ENCODE data around the gene ELK4.

The ELK4 gene

DNA sequence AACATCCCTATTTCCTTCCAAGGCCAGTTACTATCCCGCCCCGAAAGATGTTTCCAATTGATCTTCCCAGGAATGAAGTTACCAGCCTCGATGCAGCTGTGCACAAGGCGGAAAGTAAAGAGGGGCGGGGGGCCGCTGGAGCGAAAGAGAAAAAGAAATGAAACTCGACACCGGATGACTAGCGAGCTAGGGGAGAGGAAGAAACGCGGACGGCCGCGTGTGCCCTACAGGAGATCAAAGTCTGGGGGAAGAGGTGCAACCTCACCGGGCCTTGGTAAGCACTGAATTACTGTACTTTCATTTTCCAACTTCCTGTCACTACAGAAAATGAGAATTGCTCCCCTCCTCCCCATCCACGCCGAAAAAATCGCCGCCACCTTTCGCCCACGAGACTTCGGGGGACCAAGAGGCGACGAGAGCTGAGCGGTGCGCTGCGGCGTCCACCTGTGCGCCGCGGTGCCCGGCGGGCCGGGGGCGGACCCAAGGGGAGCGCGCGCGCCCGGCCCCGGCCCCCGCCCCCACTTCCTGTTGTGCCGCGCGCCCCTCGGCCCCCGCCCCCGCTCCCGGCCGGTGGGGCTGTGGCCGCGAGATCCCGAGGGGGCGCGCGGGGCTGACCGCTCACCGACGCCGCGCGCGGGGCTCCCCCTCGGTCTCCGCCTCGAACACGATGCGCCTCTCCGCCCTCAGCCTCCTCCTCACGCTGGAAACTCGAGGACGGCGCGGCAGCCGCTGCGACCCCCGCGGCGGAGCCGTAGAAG is 622 bp downstream of the ELK4 start:
- Mint-ChIP-seq H3K4me3 (peak overlapping the region; percentile 87), H3K4me1 (peaks cover 46% of the 10 kb centered on the region), H3K36me3 (ENCODE audit: insufficient read depth) (peaks cover 25% of the 10 kb centered on the region), H3K27ac (ENCODE audit: low read depth) (peak overlapping the region; percentile 88), H3K9me3 (no peaks in the 10 kb centered on the region), H3K27me3 (no peaks in the 10 kb centered on the region)
- ATAC-seq (replicated peaks; ENCODE audit: extremely low read depth, poor library complexity, severe bottlenecking) = peak; percentile 80
- DNase-seq (ENCODE audit: low spot score in 2 of 2) = peak; percentile 61 to 85

DNA sequence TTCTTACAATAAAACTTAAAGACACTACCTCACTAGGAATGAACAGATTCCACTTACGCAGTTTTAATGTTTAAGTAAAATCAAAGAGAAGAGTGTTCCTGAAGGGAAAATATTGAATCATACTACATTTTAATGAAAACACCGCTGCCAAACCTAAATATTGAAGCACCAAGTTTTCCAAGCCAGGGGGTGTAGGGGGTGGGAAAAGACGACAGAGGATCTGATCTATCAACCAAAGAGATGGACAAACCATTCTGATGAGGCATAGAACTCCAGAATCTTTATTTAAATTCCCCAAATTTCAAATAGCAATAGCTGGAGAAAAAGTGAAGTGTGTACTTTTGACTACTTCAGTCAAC is 1.2 kb downstream of the ELK4 start:
- DNase-seq (ENCODE audit: low spot score in 2 of 2) = no peak

DNA sequence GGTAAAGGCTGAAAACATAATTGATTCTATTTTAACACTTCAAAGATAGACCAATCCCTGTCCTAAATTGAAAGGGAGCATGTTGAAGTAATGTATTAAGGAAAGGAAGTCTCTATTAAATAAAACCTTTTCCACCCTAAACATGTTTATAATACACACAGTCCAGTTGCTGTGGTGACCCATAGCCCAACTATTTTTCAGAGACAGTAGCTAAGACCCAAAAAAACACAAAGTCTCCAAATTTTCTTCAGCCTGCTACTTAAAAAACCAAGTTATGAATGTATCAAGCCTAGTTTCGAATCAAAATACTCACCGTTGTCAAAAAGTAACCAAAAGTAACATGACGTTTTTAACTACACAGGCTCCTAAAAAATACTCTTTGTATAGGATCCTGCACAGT is 1.6 kb downstream of the ELK4 start:
- Mint-ChIP-seq H3K27ac (ENCODE audit: low read depth) (peak overlapping the region; percentile 88), H3K36me3 (ENCODE audit: insufficient read depth) (peaks cover 31% of the 10 kb centered on the region), H3K27me3 (no peaks in the 10 kb centered on the region), H3K9me3 (no peaks in the 10 kb centered on the region), H3K4me3 (peak overlapping the region; percentile 87), H3K4me1 (peaks cover 54% of the 10 kb centered on the region)
- no peak for ATAC-seq (replicated peaks; ENCODE audit: extremely low read depth, poor library complexity, severe bottlenecking)
- no peak for DNase-seq (ENCODE audit: low spot score in 2 of 2)

More for the DNA sequence above, 1.2 kb downstream of the ELK4 start:
- ATAC-seq (replicated peaks; ENCODE audit: extremely low read depth, poor library complexity, severe bottlenecking) = no peak
- Mint-ChIP-seq H3K27ac (ENCODE audit: low read depth) (peak overlapping the region; percentile 88), H3K4me3 (peak overlapping the region; percentile 87), H3K4me1 (peaks cover 51% of the 10 kb centered on the region), H3K9me3 (no peaks in the 10 kb centered on the region), H3K27me3 (no peaks in the 10 kb centered on the region), H3K36me3 (ENCODE audit: insufficient read depth) (peaks cover 29% of the 10 kb centered on the region)

DNA sequence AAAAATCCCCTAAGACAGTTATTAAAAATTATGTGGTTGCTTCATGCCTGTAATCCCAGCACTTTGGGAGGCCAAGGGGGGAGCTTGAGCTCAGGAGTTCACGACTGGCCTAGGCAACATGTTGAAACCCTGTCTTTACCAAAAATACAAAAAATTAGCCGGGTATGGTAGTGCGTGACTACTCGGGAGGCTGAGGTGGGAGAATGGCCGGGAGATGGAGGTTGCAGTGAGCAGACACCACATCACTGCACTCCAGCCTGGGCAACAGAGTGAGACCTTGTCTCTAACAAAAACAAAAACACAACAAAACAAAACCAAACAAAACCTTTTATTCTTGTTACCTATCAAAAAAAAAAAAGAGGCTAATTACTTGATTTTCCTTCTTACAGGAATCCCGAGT is 2.1 kb downstream of the ELK4 start:
- peaks cover 32% of the 10 kb centered on the region for H3K36me3 Mint-ChIP-seq (ENCODE audit: insufficient read depth)
- peaks cover 59% of the 10 kb centered on the region for H3K4me1 Mint-ChIP-seq
- ATAC-seq (replicated peaks; ENCODE audit: extremely low read depth, poor library complexity, severe bottlenecking) (no peak), DNase-seq (ENCODE audit: low spot score in 2 of 2) (no peak)
- H3K4me3 Mint-ChIP-seq = peak overlapping the region; percentile 87
- H3K27me3 Mint-ChIP-seq = no peaks in the 10 kb centered on the region
- no peaks in the 10 kb centered on the region for H3K9me3 Mint-ChIP-seq
- peak overlapping the region; percentile 88 for H3K27ac Mint-ChIP-seq (ENCODE audit: low read depth)

DNA sequence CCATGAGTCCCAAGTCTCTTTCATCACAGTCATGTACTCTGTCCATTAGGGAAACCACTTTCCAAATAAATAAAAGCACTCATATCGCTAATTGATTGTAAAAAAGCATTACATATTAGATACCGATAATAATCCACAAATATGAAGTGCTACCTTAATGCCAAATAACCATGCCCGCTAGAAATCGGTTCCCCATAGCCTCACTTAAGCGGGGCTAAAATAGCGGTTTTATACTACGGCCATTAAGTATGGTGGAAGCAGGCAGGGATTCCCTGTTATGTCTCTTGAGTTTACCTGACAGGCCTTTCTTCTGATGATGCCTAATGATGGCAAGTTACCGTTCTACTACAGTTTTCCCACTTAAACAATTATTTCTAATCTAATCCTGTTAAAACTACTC is 3.9 kb downstream of the ELK4 start:
- no peaks in the 10 kb centered on the region for H3K9me3 Mint-ChIP-seq
- H3K4me1 Mint-ChIP-seq = peaks cover 69% of the 10 kb centered on the region
- no peak overlapping the region for H3K27ac Mint-ChIP-seq (ENCODE audit: low read depth)
- H3K27me3 Mint-ChIP-seq = no peaks in the 10 kb centered on the region
- no peak for DNase-seq (ENCODE audit: low spot score in 2 of 2)
- H3K36me3 Mint-ChIP-seq (ENCODE audit: insufficient read depth) = peaks cover 41% of the 10 kb centered on the region
- no peak for ATAC-seq (replicated peaks; ENCODE audit: extremely low read depth, poor library complexity, severe bottlenecking)
- H3K4me3 Mint-ChIP-seq = no peak overlapping the region

DNA sequence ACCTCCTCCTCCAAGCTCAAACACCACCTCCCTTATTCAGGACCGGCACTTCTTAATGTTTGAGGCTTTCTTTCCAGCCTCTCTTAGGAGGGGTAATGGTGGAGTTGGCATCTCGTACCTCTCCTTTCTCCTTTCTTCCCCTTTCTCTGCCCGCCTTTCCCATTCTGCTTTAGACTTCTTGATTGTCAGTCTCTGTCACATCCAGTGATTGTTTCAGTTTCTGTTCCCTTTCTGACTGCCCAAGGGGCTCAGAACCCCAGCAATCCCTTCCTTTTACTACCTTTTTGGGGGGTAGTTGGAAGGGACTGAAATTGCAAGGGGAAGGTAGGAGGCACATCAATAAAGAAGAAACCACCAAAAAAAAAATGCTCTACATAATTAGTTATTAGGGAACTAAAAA is 5.6 kb downstream of the ELK4 start:
- H3K36me3 Mint-ChIP-seq (ENCODE audit: insufficient read depth) = peaks cover 46% of the 10 kb centered on the region
- ATAC-seq (replicated peaks; ENCODE audit: extremely low read depth, poor library complexity, severe bottlenecking) (no peak), DNase-seq (ENCODE audit: low spot score in 2 of 2) (no peak)
- no peaks in the 10 kb centered on the region for H3K9me3 Mint-ChIP-seq
- no peak overlapping the region for H3K4me3 Mint-ChIP-seq
- H3K27ac Mint-ChIP-seq (ENCODE audit: low read depth) = peak overlapping the region; percentile 44
- H3K4me1 Mint-ChIP-seq = peaks cover 69% of the 10 kb centered on the region
- H3K27me3 Mint-ChIP-seq = no peaks in the 10 kb centered on the region

DNA sequence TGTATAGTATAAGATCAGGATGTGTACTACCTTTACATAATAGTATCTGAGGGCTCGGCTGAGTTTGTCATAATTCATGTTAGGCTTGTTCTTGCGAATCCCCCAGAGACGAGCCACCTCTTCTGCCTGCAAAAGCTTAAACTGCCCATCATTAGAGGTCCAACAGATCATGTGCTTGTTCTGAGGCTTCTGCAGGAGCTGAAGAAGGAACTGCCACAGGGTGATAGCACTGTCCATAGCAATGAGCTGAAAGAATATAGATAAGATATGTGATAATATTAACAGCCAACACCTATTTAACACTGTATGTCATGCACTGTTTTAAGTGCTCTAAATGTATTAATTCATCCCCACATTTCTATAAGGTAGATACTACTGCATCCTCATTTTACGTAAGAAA is 8.2 kb downstream of the ELK4 start:
- Mint-ChIP-seq H3K4me3 (no peak overlapping the region), H3K36me3 (ENCODE audit: insufficient read depth) (peaks cover 55% of the 10 kb centered on the region)

DNA sequence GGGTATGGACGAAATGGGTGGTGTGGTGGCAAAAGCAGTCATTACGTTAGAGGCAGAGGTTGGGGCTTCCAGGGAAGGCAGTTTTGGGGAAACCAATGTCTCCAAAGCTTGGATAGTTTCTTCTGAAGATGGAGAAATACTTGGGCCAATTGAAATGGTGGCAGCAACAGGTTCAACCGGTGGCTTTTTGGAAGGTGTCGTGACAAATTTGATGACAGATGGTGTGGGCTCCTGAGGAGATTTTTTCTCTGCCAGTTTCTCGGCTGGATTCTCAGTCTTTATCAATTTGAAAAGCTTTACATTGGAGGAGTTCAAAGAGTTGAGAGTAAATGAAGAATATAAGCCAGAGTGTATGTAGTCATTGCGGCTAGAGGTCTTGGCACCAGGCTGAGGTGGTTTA is 11.5 kb downstream of the ELK4 start:
- peaks cover 64% of the 10 kb centered on the region for H3K36me3 Mint-ChIP-seq (ENCODE audit: insufficient read depth)
- peaks cover 36% of the 10 kb centered on the region for H3K4me1 Mint-ChIP-seq
- no peaks in the 10 kb centered on the region for H3K9me3 Mint-ChIP-seq
- H3K27ac Mint-ChIP-seq (ENCODE audit: low read depth) = no peak overlapping the region
- no peaks in the 10 kb centered on the region for H3K27me3 Mint-ChIP-seq
- ATAC-seq (replicated peaks; ENCODE audit: extremely low read depth, poor library complexity, severe bottlenecking) (no peak), DNase-seq (ENCODE audit: low spot score in 2 of 2) (no peak)
- H3K4me3 Mint-ChIP-seq = no peak overlapping the region

More for the DNA sequence above, 8.2 kb downstream of the ELK4 start:
- H3K27ac Mint-ChIP-seq (ENCODE audit: low read depth) = no peak overlapping the region
- ATAC-seq (replicated peaks; ENCODE audit: extremely low read depth, poor library complexity, severe bottlenecking) (no peak), DNase-seq (ENCODE audit: low spot score in 2 of 2) (no peak)
- H3K9me3 Mint-ChIP-seq = no peaks in the 10 kb centered on the region
- peaks cover 59% of the 10 kb centered on the region for H3K4me1 Mint-ChIP-seq
- H3K27me3 Mint-ChIP-seq = no peaks in the 10 kb centered on the region

DNA sequence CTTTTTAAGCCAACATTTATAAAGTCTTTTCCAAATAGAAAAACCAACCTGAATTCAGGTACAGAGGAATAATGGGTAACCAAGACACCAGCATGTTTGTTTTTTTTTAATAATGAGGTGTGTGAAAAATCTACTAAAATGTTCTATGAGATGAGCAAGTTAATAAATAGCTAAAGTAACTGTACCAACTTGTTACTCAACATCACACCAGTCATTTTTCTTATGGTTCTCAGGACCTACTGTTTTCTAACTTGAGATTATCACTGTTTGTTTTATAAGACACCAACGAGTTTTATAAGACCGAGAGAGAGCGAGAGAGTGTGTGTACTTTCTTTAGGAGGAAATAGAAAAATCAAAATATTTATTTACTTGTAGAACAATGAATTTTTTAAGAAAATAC is 12.4 kb downstream of the ELK4 start:
- H3K9me3 Mint-ChIP-seq = no peaks in the 10 kb centered on the region
- no peak overlapping the region for H3K4me3 Mint-ChIP-seq
- ATAC-seq (replicated peaks; ENCODE audit: extremely low read depth, poor library complexity, severe bottlenecking) (no peak), DNase-seq (ENCODE audit: low spot score in 2 of 2) (no peak)
- peaks cover 68% of the 10 kb centered on the region for H3K36me3 Mint-ChIP-seq (ENCODE audit: insufficient read depth)
- H3K27ac Mint-ChIP-seq (ENCODE audit: low read depth) = no peak overlapping the region
- H3K27me3 Mint-ChIP-seq = no peaks in the 10 kb centered on the region
- peaks cover 27% of the 10 kb centered on the region for H3K4me1 Mint-ChIP-seq

DNA sequence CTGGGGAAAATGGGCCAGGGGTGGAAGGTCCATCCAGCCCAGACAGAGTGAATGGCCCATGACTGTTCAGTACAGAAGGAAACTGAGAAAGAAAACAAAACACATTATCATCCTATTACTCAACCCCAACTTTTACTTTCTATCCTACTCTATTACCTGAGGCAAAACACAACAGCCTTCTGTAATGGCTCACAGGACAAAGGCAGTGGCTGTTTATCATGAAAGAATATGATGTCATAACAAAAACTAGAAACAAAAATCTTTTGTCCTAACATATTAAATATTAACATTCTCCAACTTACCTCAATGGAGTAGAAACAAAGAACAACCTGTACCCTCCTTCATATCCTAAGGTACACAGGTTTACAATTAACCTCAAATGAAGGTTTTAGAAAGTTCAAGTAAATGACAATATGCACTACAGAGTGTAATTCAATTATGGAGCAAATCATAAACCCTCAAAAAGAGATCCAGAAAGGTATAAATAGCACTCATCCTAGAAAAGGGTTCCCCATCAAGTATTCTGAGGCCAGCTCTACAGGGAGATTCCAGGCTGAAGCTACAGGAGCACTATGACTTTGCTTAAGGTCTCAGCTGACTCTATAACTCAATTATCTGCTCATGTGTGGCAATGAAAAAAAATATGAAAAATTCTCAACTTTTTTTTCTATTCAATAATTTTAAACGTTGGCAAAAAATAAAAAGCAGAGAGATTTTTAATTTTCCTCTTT is 15.1 kb downstream of the ELK4 start:
- ATAC-seq (replicated peaks; ENCODE audit: extremely low read depth, poor library complexity, severe bottlenecking) = no peak
- Mint-ChIP-seq H3K27ac (ENCODE audit: low read depth) (peak overlapping the region; percentile 61), H3K27me3 (no peaks in the 10 kb centered on the region), H3K4me1 (peaks cover 28% of the 10 kb centered on the region), H3K9me3 (no peaks in the 10 kb centered on the region), H3K36me3 (ENCODE audit: insufficient read depth) (peaks cover 66% of the 10 kb centered on the region), H3K4me3 (no peak overlapping the region)
- no peak for DNase-seq (ENCODE audit: low spot score in 2 of 2)

DNA sequence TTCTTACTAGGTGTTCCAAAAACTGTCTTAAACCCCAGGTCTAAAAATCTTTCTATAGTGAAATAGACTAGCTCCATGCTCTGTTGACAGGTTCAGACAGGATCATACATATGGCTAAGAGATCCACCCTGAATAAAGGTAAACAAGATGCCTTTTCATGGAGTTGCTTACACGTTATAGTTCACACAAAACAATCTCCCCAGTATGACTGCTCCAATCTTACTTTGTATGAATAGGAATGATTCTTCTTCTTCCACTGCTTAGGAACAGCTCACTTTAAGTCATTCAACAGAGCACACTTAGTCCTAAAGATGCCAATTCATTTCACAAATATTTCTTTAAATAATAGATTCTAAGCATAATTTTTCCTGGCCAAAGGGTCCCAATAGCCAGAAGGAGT is 16.0 kb downstream of the ELK4 start:
- peaks cover 64% of the 10 kb centered on the region for H3K36me3 Mint-ChIP-seq (ENCODE audit: insufficient read depth)
- no peak for ATAC-seq (replicated peaks; ENCODE audit: extremely low read depth, poor library complexity, severe bottlenecking)
- DNase-seq (ENCODE audit: low spot score in 2 of 2) = no peak
- H3K4me1 Mint-ChIP-seq = peaks cover 37% of the 10 kb centered on the region
- no peaks in the 10 kb centered on the region for H3K9me3 Mint-ChIP-seq
- H3K27me3 Mint-ChIP-seq = no peaks in the 10 kb centered on the region
- no peak overlapping the region for H3K4me3 Mint-ChIP-seq
- H3K27ac Mint-ChIP-seq (ENCODE audit: low read depth) = peak overlapping the region; percentile 61

DNA sequence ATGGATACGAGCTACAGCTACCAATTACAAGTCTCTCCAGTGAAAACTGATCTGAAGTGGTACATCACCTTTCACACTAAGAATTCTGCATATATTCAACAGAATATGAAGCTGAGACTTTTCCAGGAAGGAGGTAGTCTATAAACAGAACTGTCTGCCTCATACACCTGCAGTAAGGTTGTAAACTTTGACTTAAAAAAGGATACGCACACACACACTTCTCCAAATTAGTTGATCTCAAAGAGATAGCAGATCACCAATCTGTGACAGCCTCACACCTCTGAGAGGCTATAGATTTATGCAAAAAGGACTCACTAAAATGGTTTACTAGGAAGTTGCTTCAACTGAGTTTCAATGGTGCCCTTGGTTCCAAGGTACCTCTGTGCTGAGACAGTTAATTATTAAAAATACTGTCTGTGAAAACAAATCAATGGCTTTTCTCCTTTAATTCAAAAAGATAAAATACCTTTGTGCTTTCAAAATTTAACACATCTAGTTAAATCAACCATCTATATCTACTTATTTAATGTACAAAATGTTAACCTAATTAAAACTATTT is 17.9 kb downstream of the ELK4 start:
- ATAC-seq (replicated peaks; ENCODE audit: extremely low read depth, poor library complexity, severe bottlenecking) (no peak), DNase-seq (ENCODE audit: low spot score in 2 of 2) (no peak)
- no peak overlapping the region for H3K27ac Mint-ChIP-seq (ENCODE audit: low read depth)
- H3K27me3 Mint-ChIP-seq = no peaks in the 10 kb centered on the region
- no peaks in the 10 kb centered on the region for H3K9me3 Mint-ChIP-seq
- no peak overlapping the region for H3K4me3 Mint-ChIP-seq
- peaks cover 49% of the 10 kb centered on the region for H3K36me3 Mint-ChIP-seq (ENCODE audit: insufficient read depth)
- peaks cover 37% of the 10 kb centered on the region for H3K4me1 Mint-ChIP-seq

DNA sequence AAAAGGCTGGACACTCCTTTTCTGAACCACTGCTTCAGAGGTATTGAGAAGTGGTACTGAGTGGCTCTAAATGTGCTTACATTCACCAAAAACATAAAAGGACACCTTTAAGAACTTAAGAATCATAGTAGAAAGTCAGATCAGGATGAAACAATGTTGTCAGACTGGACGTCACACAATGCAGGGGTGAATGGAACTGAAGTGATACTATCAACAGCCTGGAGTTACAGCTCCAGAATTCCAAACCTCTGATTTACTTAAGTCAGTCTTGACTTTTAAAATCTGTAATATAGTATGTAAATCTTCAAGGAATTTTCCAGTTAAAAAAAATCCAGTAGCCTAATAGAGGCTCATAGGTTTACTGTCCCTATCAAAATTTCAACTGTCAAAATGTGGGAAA is 19.3 kb downstream of the ELK4 start:
- DNase-seq (ENCODE audit: low spot score in 2 of 2) (no peak), ATAC-seq (replicated peaks; ENCODE audit: extremely low read depth, poor library complexity, severe bottlenecking) (no peak)
- H3K4me3 Mint-ChIP-seq = no peak overlapping the region
- no peaks in the 10 kb centered on the region for H3K27me3 Mint-ChIP-seq
- H3K27ac Mint-ChIP-seq (ENCODE audit: low read depth) = no peak overlapping the region
- H3K4me1 Mint-ChIP-seq = peaks cover 43% of the 10 kb centered on the region
- no peaks in the 10 kb centered on the region for H3K9me3 Mint-ChIP-seq
- peaks cover 45% of the 10 kb centered on the region for H3K36me3 Mint-ChIP-seq (ENCODE audit: insufficient read depth)

Measured in central memory CD8-positive, alpha-beta T cell (primary cell).